ENCODE measurements around the gene TTF2. TPM values are rescaled to one million over a fixed set of nuclear protein-coding genes. Genes with fewer than 3 reads are reported as not detected.

Gene TTF2
- total RNA-seq, 1 donor from 2014 or later, result 36.1 TPM

DNA sequence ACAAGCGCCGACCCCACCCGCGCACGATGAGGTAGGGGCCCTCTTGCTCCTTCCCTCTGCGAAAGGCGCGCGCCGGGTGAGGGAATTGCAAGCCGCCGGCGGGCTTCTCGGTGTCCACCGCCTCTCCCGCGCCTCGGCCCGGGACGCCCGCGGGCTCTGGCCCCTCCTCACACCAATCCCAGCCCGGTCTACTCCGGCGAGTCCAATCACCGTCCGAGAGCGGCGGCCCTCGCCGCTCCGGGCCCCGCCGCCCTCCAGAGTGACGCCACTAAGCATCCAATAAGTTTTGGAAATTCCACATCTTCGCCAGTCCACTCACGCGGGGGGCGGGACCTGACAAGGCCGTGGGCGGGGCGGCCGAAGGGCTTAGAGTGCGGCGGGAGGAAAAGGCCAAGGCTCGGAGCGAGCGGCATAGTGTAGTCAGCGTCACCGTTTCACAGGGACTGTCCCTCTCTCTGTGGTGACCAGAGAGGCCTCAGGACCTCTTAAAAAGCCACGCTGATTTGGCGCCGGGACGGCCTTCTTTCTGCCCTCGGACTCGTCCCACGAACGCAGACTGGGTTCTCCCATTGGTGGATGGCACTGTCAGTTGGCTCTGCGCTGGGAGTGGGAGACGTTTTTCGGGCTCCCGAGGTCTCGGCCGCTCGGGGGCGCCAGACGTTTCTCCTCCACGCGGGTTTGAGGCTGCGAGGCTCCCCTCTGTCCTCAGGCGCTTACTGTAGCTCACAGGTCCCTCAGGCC lies 61.6 kb downstream of the TTF2 start, which contains the start of gene TRIM45:
TSS of gene TRIM45 (minus strand) at position 161 of the 741 bp plus-strand sequence. CDS start 548 bp downstream, outside the sequence.
- peak within 1 kb of the TSS; percentile 56 for H3K4me3 ChIP-seq
- H3K4me2 ChIP-seq, result peak within 1 kb of the TSS; percentile 85
- H3K27ac ChIP-seq, result peak within 1 kb of the TSS; percentile 25
- Mint-ChIP-seq H3K4me3 (peak within 1 kb of the TSS; percentile 91), H3K9me3 (no peaks in the 10 kb centered on the region), H3K36me3 (peaks cover 18% of the 10 kb centered on the region), H3K27me3 (ENCODE audit: insufficient read depth, low read depth) (no peaks in the 10 kb centered on the region), H3K4me1 (peaks cover 24% of the 10 kb centered on the region), H3K27ac (peak within 1 kb of the TSS; percentile 93)
- H3K4me1 ChIP-seq, result peaks cover 15% of the 10 kb centered on the region
- H3K79me2 ChIP-seq (ENCODE audit: low read depth), result peaks cover 16% of the 10 kb centered on the region
- H4K20me1 ChIP-seq (ENCODE audit: low read depth), result no peaks in the 10 kb centered on the region
- no peak for TF ChIP-seq EZH2 (IDR thresholded peaks at IDR 0.05)
- TF ChIP-seq, protein P1, sequence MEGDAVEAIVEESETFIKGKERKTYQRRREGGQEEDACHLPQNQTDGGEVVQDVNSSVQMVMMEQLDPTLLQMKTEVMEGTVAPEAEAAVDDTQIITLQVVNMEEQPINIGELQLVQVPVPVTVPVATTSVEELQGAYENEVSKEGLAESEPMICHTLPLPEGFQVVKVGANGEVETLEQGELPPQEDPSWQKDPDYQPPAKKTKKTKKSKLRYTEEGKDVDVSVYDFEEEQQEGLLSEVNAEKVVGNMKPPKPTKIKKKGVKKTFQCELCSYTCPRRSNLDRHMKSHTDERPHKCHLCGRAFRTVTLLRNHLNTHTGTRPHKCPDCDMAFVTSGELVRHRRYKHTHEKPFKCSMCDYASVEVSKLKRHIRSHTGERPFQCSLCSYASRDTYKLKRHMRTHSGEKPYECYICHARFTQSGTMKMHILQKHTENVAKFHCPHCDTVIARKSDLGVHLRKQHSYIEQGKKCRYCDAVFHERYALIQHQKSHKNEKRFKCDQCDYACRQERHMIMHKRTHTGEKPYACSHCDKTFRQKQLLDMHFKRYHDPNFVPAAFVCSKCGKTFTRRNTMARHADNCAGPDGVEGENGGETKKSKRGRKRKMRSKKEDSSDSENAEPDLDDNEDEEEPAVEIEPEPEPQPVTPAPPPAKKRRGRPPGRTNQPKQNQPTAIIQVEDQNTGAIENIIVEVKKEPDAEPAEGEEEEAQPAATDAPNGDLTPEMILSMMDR (IDR thresholded peaks at IDR 0.05), result peak; percentile 75
- no peaks in the 10 kb centered on the region for H3F3A ChIP-seq (ENCODE audit: low read depth)
- no peaks in the 10 kb centered on the region for H3K9me3 ChIP-seq (ENCODE audit: low read depth)
- H3K36me3 ChIP-seq, result no peaks in the 10 kb centered on the region
- no peaks in the 10 kb centered on the region for H3K27me3 ChIP-seq
- H3K9ac ChIP-seq, result peak within 1 kb of the TSS; percentile 30
- H2AFZ ChIP-seq (replicated peaks), result peak within 1 kb of the TSS; percentile 83
- DNase-seq (ENCODE audit: low spot score), result peak; percentile 98

GRCh38 chr1:117122330-117123025 lies 62.4 kb downstream of the TTF2 start:
- Mint-ChIP-seq H3K4me3 (peak overlapping the region; percentile 91), H3K27ac (peak overlapping the region; percentile 62), H3K36me3 (peaks cover 11% of the 10 kb centered on the region), H3K4me1 (peaks cover 21% of the 10 kb centered on the region), H3K9me3 (no peaks in the 10 kb centered on the region), H3K27me3 (ENCODE audit: insufficient read depth, low read depth) (no peaks in the 10 kb centered on the region)
- Histone ChIP-seq H4K20me1 (ENCODE audit: low read depth) (no peaks in the 10 kb centered on the region), H3K9me3 (ENCODE audit: low read depth) (no peaks in the 10 kb centered on the region), H3K79me2 (ENCODE audit: low read depth) (peaks cover 16% of the 10 kb centered on the region), H3F3A (ENCODE audit: low read depth) (no peaks in the 10 kb centered on the region), H2AFZ (replicated peaks) (peak overlapping the region; percentile 83), H3K4me1 (peaks cover 15% of the 10 kb centered on the region), H3K9ac (no peak overlapping the region), H3K27me3 (no peaks in the 10 kb centered on the region), H3K4me3 (peak overlapping the region; percentile 56), H3K4me2 (peak overlapping the region; percentile 85), H3K36me3 (no peaks in the 10 kb centered on the region), H3K27ac (no peak overlapping the region)
- peak; percentile 63 for DNase-seq (ENCODE audit: low spot score)
- no peak for TF ChIP-seq EZH2 (IDR thresholded peaks at IDR 0.05)
- TF ChIP-seq, protein P1 (IDR thresholded peaks at IDR 0.05), result no peak
- TF ChIP-seq EZH2phosphoT487 (IDR thresholded peaks at IDR 0.05), result no peak

GRCh38 chr1:117123274-117123673 lies 63.1 kb downstream of the TTF2 start:
- H3K9me3 ChIP-seq (ENCODE audit: low read depth), result no peaks in the 10 kb centered on the region
- H3K4me2 ChIP-seq, result no peak overlapping the region
- Mint-ChIP-seq H3K4me1 (peaks cover 21% of the 10 kb centered on the region), H3K9me3 (no peaks in the 10 kb centered on the region), H3K27me3 (ENCODE audit: insufficient read depth, low read depth) (no peaks in the 10 kb centered on the region), H3K4me3 (peak overlapping the region; percentile 44), H3K27ac (no peak overlapping the region), H3K36me3 (peaks cover 3% of the 10 kb centered on the region)
- DNase-seq (ENCODE audit: low spot score), result no peak
- no peak overlapping the region for H3K4me3 ChIP-seq
- H3K4me1 ChIP-seq, result peaks cover 15% of the 10 kb centered on the region
- no peak overlapping the region for H3K9ac ChIP-seq
- H3F3A ChIP-seq (ENCODE audit: low read depth), result peaks cover 1% of the 10 kb centered on the region
- TF ChIP-seq, protein P1 (IDR thresholded peaks at IDR 0.05), result no peak
- no peaks in the 10 kb centered on the region for H3K27me3 ChIP-seq
- H2AFZ ChIP-seq (replicated peaks), result no peak overlapping the region
- peaks cover 16% of the 10 kb centered on the region for H3K79me2 ChIP-seq (ENCODE audit: low read depth)
- H3K27ac ChIP-seq, result no peak overlapping the region
- no peaks in the 10 kb centered on the region for H4K20me1 ChIP-seq (ENCODE audit: low read depth)
- no peaks in the 10 kb centered on the region for H3K36me3 ChIP-seq
